ENCODE measurements around the gene MOB3B.
"Not testable (repeated sequence)": the region's sequence is repeated elsewhere in the genome, so short reads cannot be mapped to it uniquely, and the experiment has no call there.

Gene MOB3B

GRCh38 chr9:27514551-27514950, 15.1 kb downstream of the MOB3B start:
- DNase-seq, result no peak

- no peak for DNase-seq
These were observed 17.8 kb downstream of the MOB3B start for GRCh38 chr9:27511771-27512170.

DNA sequence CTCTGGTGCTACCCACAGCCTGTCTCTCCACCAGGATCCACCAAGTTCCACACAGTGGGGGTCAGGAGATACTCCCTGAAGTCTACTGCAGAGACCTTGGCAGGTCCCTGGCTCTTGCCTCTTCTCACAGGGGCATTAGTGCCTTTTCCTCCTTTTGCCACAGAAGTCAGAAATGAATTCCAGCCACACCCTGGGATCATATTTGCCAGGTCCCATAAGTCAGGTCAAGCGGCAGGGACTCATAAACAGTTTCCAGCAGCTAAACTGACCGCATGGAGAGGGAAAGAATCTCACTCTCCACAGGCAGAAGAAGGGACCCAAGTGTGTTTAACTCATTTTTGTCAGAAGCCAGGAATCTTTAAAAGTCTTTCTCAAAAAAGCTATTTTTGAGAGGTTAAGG, 18.8 kb downstream of the MOB3B start:
- no peak for DNase-seq

GRCh38 chr9:27506981-27507380, 22.6 kb downstream of the MOB3B start:
- DNase-seq, result no peak

- DNase-seq, result no peak
These were observed 23.9 kb downstream of the MOB3B start for GRCh38 chr9:27505744-27506161.

DNA sequence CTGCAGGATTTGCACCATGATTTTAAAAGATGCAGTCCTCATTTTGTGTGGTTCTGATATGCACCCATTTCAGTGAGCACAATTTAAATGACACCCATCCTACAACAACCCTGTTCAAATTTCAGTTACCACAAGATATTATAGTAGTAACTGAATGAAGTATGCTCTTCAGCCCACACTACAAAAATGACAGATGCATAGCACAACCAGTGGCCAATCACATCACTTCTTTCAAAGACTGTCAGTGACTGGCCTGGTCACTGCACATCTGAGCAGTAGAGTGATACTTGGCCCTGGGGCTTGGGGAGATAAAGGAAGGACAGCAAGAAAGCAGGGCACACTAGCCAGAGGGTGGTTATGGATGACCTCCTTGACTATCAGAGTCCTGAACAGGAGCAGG, 25.4 kb downstream of the MOB3B start:
- DNase-seq, result no peak

DNA sequence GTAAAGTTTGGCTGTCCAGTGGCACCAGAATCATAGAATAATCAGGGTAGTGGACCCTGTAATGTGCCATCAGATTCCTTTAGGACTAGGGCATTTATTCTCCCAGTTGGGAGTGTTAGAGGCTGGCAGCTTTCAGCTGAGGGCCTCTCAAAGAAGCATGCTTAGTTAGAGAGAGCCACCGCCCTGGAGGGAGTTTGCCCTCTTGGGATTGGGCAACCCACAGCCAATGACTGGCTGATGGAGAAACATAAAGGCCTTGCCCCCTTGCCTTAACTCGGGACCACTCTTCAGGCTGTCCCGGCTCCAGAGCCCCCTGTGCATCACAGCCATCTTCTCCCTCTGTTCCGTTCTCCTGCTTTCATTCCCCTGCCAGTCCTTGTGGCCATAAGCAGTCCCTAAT, 26.0 kb downstream of the MOB3B start:
- no peak for DNase-seq

DNA sequence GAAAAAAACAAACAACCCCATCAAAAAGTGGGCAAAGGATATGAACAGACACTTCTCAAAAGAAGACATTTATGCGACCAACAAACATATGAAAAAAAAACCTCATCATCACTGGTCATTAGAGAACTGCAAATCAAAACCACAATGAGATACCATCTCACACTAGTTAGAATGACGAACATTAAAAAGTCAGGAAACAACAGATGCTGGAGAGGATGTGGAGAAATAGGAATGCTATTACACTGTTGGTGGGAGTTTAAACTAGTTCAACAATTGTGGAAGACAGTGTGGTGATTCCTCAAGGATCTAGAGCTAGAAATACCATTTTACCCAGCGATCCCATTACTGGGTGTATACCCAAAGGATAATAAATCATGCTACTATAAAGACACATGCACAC, 28.7 kb downstream of the MOB3B start:
- DNase-seq, result not testable (repeated sequence)

GRCh38 chr9:27499451-27499850, 30.2 kb downstream of the MOB3B start:
- no peak for DNase-seq

DNA sequence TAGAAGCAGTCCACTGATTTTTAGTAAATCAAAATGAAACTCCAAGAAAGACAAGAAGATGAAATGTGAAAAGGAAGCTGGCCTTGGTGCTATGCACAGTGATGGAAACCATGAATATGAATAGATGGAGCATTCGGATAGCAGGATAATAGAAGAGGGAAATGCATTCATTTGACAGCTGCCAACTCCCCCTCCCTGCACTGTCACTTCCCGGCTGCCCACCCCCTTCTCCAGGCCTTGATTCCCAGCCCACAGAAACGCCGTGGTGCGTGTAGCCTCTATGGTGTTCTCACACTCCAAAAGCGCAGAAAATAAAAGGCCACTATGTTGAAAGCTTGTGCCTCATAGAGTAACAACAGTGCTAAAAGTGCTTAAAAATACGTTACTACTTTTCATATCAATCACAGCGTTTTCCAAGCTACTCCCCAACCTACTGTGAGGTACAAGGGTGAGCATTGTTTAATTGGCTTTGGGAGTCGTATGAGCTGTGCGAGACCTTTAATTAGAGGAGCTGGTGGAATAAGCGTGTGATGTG, 31.7 kb downstream of the MOB3B start:
- DNase-seq, result no peak

GRCh38 chr9:27496135-27496504, 33.5 kb downstream of the MOB3B start:
- no peak for DNase-seq

DNA sequence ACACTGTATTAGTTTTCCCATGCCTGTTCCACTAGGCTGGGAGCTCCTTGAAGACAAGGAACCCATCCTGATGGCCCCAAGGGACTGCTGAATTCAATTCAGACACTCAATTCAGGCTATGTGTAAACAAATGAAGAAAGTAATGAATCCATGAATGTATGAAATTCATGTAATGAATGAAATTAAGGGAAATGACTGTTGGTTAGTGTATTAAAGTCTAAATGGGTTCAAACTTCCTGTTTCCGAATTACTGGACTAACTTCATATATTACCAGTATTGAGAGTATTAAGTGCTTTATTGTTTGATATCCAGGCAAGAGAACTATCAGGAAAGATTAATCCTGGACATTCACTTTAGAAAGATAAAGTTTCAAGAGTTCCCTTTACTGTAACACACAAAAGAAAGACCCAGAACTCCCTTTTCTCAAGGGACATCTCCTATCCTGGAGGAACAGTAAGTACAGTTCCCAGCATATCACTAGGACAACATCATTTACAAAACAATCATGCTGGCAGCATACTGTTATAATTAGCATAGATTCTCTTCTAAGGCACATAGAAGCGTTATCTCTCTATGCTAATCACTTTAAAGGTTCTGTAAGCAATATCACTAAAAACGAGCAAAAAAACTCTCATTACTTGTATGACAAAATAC, 34.0 kb downstream of the MOB3B start:
- no peak for DNase-seq

DNA sequence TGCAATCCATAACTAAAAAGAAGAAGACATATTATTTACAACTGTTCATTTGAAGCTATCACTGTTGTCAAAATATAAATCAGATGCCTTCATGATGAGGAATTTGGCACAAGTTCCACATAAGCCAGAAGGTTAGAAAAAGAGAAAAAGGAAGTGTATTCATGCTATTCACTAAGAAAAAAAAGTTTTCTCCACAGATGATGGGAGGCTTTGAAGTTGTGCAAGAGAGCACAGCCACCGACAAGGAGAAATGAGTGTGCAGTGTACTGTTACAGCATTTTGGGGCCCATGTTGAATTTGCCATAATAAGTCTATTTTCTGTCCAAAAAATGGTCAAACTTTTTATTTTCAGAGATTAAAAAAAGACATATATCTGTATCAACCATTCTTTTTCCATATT, 38.5 kb downstream of the MOB3B start:
- DNase-seq, result no peak

- no peak for DNase-seq
These were observed 40.3 kb downstream of the MOB3B start for GRCh38 chr9:27489087-27489876.

DNA sequence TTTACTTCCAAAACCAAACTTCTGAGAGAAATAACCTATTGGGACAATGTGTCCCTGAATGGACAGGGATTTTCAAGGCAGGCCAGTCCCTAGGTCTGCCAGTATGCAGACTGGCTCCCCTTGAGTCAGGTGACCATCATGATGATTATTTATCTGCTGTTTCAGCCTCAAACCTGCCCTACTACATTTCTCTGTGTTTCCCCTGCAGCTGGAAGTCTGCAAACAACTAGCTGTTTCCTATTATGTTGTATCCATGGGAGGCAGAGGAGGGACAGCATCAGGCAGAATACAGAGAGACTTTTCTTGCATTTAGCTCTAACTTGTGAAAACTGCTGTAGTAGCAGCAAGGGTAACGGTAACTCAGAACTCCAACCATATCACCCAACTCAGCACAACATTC, 41.7 kb downstream of the MOB3B start:
- no peak for DNase-seq

GRCh38 chr9:27487128-27487640, 42.4 kb downstream of the MOB3B start:
- DNase-seq, result no peak

DNA sequence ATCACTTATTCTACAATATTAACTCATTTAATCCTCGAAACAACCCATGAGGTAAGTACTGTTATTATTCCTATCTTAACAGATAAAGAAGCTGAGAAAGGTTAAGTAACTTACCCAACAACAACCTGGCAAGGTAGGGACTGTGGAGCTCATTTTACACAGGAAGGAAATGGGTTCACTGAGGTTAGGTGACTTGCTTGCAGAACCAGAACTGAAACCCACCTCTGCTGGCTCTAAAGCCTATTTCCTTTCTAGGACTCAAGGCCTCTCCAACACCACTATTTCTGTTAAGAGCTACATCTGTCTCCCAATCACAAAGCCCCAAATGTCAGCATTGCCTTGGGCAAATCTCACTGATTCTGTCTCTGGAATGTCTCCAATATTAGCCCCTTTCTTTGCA, 44.5 kb downstream of the MOB3B start:
- no peak for DNase-seq

GRCh38 chr9:27483576-27483975, 46.0 kb downstream of the MOB3B start:
- DNase-seq, result no peak

DNA sequence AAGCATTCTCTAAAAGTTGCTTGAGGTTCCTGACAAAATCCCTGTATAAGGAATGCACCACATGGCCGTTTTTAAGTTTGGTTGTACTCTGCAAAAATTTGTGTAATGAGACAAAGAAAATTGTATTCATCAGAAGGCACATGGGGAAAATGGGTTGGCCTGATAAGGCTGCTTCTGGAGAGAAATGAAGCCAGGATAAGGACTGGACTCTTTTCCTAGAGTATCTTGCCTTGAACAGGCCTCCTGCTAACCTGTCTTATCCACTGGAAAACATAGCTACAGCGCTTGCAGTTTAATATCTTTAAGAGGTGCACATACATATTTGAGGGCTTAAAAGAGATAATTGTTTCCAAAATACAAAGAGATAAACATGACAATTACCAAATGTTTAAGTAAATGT, 46.9 kb downstream of the MOB3B start:
- DNase-seq, result no peak

- DNase-seq, result no peak
These were observed 51.3 kb downstream of the MOB3B start for GRCh38 chr9:27478322-27478721.

DNA sequence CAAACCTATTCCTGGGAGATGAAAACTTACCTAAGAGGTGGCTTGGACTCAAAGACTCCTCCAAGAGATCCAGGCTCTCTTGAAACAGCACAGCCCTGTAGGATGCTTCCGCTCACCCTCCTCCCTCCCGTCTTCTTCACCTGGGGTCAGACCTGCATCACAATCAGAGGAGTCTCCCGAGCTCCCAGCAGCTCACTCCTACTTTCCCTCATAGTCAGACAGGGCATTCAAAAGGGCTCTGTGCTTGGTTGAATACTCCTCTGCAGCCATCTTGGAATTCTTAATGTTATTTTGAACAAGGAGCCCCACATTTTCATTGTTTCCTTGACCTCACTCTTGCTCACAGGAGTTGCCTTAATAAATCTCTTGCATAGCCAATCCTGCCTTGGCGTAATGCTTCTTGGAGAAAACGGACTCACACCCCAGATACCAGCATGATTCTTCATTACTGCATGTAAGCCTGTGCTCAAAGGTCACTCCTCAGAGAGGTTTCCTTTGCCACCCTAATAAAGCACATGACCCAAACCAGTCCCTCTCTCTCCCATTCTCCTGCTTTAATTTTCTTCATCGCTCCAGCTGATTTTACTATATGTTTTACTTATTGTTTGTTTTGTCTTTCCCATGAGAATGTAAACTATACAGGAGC, 52.6 kb downstream of the MOB3B start:
- DNase-seq, result no peak

DNA sequence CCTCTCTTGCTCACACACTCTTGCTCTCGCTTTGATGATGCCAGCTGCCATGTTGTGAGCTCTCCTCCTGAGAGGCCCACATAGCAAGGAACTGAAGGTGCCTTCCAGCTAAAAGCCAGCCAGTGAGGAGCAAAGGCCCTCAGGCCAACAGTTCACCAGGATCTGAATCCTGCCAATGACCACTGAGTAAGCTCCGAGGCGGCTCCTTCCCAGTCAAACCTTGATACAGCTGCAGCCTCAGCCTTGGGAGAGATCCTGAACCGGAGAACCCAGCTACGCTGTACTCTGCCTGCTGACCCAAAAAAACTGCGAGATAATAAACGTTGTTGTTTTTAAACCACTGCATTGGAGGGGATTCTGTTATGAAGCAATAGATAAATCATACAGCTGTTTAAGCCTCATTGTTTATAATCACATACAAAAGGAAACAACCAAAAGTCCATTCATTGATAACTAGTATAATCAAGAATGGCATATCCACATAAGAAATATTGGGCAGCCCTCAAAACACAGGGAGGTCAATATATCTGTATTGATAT, 54.5 kb downstream of the MOB3B start:
- no peak for DNase-seq

- no peak for DNase-seq
These were observed 55.3 kb downstream of the MOB3B start for GRCh38 chr9:27474305-27474704.
